GM04503 (cell line): ENCODE data around the gene MYH7.
A peak's percentile ranks its signal among the peaks of the same experiment; 100 is the strongest.
"Not testable (repeated sequence)": the region's sequence is repeated elsewhere in the genome, so short reads cannot be mapped to it uniquely, and the experiment has no call there.

Experiments
- DNase-seq: peaks from one replicate; pipeline ENCODE4 v3.0.0-alpha.2; 2012; ENCODE audit warnings: low read depth

Gene MYH7

DNA sequence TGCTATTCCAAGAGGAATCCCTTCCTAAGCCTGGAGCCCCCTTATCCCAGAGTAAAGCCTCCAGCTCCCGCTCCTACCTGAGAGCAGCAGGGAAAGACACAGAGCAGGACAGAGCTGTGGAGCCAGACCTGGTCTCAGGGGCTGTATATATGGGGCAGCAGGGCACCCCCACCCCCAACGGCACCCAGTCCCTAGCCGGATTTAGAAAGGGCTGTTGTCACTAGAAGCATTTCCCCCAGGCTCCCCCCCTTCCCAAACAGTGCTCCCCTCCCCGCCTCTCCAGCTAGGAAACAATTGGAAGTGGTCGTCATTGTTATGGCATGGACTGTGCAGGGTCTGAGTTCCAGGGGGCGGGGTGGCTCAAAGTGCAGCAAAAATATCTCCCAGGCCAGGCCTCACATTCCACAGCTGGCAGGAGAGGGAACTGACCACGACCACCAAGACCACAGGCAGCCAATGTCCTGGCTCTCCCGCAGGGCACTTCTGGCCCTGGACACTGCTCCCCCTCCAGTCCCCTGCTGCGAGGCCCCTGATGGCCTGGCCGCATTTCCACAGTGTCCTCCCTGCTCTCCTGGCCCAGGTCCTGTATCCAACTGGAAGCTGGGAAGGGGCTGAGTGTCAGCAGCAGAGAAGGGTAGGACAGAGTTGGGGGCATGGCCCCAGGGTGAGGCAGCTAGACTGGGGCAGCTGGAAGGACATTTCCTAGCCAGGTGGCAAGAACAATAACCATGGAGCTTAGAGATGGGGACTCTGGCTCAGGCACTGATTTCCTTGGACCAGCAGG is at the start of gene MYH7:
MYH7 (minus strand) TSS at position 118 of the 784 bp plus-strand sequence. CDS start 1,928 bp downstream, outside the sequence.
- DNase-seq = no peak

GRCh38 chr14:23483236-23483854 is 47.9 kb upstream of the MYH7 start:
- no peak for DNase-seq

DNA sequence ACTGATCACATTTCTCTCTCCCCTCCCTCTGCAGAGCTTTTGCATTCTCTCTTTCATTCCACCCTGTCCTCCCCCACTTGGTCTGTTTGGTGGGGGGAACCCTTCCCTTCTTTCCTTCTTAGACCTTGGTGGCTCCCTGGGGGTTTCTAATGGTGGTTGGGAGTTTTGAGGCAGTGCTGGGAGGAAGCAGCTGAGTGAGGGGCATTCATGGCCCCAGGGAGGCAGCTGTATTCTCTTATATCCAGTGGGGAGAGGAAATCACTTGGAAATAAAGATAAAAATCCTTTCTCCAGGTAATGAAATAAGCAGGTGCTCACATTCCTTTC is 47.3 kb upstream of the MYH7 start:
- DNase-seq = no peak

DNA sequence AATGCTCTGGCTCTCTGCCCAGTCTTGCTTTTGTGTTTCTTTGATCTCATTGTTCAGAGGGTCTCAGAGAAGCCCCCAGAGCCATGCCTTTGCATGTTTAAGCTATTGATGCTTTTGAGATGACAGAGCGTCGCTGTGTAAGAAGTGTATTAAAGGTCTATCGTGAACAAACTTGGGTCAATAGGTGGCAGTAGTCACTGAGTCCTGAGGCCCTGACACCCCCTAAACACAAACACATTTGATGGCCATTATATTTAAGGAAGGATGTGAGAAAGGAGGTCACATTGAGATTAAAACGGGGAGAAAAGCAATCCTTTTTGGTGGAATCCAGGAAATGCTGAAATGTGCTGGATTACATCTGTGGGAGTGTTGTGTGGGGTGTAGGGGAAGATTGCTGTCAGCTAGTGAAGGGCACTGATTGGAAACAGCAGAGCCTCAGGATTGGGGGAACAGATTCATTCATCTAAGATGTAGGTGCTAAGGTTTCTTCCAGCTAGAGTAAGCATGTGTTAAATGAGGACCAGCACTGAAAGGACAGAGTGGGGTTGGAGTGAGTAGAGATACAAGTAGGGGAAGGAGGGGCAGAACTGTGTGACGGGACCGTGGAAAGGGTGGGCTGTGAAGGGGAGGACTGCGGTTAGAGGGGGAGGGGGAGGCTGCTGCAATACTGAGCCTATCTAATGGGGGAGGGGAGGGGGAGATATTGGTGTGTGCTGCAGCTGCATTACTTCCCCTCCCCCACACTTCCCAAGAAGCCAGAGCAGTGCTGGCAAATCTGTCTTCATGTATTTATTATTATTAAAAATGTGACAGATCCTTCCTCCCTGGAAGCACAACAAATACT is 46.7 kb upstream of the MYH7 start:
- DNase-seq = no peak

DNA sequence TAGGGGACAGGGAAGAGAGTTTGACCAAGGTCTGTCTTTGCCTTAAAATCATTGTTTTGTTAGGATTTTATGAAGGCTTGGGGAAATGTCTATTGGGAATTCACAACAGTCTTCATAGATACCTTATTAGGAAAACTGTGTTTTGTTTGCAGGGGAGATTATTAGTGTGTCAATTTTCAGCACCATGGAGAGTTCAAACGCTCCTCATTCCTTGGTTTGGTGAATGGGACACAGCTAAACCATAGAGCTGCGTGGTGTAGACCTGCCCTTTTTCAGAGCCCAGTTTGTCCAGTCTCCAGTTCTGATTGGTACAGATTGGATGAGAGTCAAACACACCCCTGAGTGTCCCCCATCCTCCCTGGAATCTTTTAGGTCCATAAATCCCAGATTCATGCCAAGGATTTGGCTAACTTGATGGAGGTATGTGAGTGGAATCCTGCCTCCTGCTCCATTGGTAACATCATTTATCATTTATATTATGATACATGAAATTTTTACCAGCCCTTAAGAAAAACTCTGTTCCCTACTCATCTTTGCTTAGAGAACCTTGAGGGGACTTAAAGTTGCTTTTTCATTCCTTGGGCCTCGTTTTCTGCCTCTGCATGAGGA is 46.0 kb upstream of the MYH7 start:
- DNase-seq = no peak

DNA sequence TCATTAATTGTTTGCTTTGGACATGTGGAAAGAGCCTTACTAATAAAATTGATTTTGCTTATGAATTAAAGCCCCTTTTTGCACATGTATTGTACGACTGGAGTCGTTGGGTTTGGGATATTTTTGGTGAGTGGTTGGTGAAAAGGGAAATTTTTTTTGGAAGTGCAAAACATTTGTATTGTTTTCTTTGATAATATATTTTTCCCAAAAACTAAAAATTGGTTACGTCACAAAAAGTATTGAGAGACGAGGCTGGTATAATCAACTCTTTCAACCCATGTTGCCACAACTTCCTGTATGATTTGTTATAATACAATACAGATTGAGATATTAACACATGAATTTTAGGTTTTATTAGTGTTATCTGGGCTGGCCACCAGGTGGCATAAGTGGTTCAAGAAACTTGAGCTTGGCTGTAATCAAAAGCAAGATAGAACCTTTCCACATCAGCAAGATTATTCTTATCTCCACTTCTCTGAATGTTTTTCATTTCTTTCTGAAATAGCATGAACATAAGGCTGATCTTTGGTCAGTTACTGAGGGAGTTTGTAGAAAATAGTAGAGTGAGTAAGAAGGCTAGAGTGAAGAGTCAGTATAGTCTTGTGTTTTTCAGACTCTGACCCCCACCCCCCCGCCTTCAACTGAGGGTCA is 42.8 kb upstream of the MYH7 start:
- DNase-seq = no peak

DNA sequence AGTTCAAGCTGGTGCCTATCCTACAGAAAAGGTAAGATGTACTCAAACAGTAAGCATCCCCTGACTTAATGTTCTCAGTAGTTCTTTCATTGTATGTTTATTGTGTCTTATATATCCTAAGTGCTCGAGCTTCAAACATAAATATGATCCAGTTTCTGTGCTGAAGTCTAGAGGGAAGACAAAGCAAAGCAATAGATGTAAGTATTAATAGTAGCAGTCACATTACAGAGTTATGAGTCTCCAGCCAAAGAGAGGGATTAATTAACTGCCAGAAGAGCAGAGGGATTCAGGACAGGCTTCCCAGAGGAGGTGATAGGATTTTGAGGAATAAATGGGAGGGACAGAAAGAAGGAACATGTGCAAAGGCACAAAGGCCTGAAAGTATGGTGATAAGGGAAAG is 35.5 kb upstream of the MYH7 start:
- no peak for DNase-seq

DNA sequence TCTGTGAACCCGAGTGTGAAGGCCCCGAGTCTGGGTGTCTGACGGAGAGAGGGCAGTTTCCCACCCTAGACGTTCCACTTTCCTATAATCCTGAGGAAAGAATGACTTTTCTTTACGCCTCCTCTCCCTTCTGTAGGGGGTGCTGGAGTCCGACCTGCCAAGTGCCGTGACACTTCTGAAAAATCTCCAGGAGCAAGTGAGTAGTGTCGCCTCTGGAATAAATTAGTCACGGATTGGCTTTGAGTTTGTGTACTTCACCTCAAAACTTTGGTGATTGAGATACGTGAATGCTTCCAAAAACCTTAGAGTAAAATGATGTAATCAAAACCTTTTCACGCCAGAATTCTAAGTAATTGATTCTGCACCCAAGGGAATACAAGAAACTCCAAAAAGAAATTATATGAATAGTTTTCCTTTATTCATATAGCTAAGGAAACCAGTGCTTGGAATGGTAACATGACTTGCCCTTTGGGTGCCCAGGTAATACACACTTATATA is 34.5 kb upstream of the MYH7 start:
- no peak for DNase-seq

DNA sequence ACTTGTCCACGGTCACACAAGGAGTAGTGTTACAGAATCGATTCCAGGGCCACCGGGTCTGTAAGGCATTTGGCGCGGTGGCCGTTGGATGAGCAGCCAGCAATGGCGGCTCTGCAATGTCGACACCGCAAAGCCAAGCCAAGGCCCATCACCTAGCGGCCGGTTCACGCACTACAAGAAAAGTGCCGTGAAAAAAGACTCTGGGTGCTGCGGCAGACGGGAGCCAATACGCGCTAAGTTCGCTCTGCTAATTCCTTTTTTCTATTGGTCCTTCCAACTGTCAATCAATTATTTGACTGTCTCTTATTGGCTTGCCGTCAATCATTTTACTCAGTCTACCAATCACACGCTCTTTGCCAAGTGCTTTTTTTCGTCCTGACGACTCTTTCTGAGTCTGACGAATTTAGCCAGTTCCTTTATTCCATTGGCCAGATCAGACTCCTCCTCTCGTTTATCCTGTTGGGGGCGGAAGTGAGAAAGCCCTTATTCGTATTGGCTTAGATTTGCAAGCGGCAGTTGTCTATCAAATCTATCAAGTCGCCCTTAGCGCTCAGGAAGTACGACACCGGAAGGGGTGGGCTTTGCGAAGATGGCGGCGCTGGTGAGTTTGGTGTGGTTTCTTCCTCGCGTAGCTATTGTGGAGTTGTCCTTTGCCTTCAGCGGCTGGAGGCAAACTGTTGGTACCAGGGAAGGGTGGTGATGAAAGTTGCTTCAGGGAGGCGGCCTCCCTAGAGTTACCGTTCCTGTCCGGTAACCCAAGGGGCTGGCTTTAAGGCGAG is 33.9 kb upstream of the MYH7 start, which contains the start of gene NGDN:
NGDN (plus strand) TSS at position 577 of the 779 bp plus-strand sequence; CDS start at position 590, 13 bp downstream.
- DNase-seq = peak; percentile 100

DNA sequence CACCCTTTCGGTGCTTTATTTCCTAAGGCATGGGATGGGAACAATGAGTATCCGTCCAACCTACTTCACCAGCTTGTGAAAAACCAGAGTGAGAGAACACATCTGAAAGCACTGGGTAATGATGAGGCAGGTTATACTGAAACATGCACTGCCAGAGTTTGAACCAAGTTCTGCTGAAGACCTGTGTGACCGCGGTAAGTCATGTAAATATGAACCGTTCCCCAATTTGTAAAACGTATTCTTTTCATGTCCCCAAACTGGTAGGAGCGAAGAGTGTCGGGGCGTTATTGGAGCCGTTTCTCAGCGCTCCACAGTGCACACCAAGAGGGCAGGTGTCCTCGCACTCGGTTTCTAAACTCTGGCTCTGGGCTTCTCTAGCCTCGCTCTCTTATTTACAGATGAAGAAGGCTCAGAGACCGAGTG is 33.3 kb upstream of the MYH7 start:
- no peak for DNase-seq

DNA sequence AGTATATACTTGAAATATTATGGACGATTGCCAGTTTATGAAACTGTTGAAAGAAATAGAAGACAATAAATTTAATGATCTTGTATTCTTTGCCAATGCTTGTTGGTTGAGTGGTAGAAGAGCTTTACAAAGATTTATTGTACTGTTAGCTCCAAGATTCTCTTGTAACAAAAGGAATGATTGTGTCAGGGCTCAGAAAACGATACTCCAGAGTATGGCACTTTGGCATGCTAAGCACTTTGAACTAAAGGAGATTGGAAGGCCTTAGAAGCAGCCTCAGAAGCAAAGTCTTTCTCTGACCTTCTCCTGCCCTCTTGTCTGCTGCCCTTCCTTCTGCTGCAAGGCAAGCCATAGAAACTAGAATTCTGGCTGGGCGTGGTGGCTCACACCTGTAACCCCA is 29.8 kb upstream of the MYH7 start:
- no peak for DNase-seq

DNA sequence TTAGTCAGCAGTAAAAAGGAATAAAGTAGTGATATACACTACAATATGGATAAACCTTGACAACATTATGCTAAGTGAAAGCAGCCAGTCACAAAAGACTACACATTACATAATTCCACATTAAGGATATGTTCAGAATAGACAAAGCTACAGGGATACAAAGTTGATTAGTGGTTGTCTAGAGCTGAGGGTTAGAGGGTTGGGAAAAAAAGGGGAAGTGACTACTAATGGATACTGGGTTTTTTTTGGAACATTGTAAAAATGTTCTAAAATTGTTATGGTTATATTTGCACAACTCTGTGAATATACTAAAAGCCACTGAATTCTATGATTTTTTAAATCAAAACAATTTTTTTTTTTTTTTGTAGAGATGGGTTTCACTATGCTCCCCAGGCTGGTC is 29.2 kb upstream of the MYH7 start:
- no peak for DNase-seq

GRCh38 chr14:23460960-23461359 is 25.5 kb upstream of the MYH7 start:
- no peak for DNase-seq

- DNase-seq = no peak
These were observed 22.4 kb upstream of the MYH7 start for GRCh38 chr14:23457587-23458445.

DNA sequence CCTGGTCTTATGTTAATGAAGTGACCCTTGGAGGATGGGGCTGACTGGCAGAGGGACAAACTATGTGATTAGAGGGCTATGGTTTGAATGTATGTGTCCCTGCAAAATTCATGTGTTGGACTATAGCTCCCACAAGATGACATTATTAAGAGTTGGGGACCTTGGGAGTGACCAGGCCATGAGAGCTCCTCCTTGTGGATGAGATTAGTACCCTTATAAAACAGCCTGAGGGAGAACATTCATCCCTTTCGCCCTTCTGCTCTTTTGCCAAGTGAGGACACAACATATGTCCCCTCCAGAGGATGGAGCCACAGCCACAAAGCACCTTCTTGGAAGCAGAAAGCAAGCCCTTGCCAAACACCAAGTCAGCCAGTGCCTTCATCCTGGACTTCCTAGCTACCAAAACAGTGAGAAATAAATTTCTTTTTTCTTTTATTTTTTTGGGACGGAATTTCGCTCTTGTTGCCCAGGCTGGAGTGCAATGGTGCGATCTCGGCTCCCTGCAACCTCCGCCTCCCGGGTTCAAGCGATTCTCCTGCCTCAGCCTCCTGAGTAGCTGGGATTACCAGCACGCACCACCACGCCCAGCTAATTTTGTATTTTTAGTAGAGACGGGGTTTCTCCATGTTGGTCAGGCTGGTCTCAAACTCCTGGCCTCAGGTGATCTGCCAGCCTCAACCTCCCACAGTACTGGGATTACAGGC is 21.6 kb upstream of the MYH7 start:
- DNase-seq = not testable (repeated sequence)

GRCh38 chr14:23454445-23454856 is 19.0 kb upstream of the MYH7 start:
- DNase-seq = no peak

- no peak for DNase-seq
These were observed 16.8 kb upstream of the MYH7 start for GRCh38 chr14:23452237-23452636.

- no peak for DNase-seq
These were observed 14.9 kb upstream of the MYH7 start for GRCh38 chr14:23450379-23450778.

- DNase-seq = no peak
These were observed 13.9 kb upstream of the MYH7 start for GRCh38 chr14:23449314-23449713.
